Activated CD8-positive, alpha-beta memory T cell treated with anti-CD3 and anti-CD28 coated beads, Interleukin-2, amount 50 U/mL, for 1 hour (primary cell): ENCODE results near the gene PLD5.
"Not testable (repeated sequence)": the region's sequence is repeated elsewhere in the genome, so short reads cannot be mapped to it uniquely, and the experiment has no call there.

ENCODE experiments used
- DNase-seq: peaks from one replicate; pipeline ENCODE4 v3.0.0-alpha.2; 2020; ENCODE audit errors: extremely low read depth

The PLD5 gene

DNA sequence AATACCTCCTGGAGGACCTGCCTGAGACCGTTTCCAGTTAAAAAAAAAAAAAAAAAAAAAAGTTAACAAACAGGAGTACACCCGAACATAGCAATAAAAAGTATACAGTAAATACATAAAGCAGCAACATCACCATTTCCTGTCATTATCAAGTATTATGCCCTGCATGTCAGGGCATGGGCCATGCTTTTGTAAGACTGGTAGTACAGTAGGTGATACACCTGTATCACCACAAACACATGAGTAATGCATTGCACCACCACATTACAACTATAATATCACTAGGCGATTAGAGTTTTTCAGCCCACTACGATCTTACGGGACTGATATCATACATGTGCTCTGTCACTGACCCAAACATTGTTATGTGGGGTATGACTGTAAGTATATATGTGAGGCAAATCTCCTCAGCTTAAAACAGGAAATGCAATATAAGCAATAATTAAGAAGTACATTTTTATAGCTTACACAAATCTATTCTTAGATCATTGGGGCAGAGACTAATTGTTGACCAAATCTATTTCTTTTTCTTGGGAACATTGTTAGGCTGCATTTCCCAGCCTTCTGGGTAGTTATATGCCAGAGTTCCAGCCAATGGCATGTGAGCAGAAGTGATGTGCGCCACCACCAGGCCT lies 98.1 kb downstream of the PLD5 start:
- no peak for DNase-seq

DNA sequence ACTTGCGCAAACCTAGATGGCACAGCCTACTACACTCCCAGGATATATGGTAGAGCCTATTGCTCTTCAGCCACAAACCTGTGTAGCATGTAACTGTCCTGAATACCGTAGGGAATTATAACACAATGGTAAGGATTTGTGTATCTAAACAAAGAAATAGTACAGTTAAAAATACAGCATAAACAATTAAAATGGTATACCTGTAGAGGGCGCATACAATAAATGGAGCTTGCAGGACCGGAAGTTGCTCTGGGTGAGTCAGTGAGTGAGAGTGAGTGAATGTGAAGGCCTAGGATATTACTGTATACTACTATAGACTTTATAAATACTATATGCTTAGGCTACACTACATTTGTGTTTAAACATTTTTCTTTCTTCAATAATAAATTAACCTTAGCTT lies 99.3 kb downstream of the PLD5 start:
- DNase-seq: no peak

DNA sequence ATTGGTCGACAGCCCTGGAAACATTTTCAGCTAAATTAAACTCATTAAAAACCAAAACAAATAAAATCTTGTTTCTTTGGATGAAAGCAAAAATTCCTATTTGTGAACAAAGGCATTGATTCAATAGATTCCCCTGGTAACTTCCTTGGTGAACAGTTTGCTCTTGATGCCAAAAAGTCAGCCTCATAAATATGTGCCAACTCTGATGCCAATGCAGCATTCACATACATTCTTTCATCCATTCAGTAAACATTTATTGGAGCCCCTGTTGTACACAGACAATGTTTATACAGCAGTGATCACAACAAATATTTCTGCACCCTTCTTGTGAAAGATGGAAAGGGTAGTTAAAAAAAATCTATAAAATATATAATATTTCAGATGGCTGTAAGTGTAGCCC lies 107.8 kb downstream of the PLD5 start:
- no peak for DNase-seq

DNA sequence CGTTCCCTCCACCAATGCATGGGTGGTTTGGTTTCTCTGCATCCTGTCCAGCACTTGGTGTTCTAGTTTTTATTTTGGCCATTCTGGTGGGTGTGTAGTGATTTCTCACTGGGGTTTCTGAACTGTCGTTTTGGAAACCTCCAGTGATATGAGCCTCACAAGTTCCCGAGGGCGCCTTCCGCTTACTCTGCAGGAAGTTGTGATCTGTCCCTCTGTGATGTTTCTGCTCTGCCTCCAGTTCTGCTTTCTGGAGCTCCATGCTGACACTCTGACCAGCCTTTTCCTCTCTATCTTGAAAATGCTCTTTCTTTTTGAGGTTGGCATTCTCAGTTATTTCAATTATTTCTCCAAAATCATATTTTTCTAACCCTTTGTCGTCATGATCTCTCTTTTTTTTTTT lies 111.6 kb downstream of the PLD5 start:
- DNase-seq: no peak

DNA sequence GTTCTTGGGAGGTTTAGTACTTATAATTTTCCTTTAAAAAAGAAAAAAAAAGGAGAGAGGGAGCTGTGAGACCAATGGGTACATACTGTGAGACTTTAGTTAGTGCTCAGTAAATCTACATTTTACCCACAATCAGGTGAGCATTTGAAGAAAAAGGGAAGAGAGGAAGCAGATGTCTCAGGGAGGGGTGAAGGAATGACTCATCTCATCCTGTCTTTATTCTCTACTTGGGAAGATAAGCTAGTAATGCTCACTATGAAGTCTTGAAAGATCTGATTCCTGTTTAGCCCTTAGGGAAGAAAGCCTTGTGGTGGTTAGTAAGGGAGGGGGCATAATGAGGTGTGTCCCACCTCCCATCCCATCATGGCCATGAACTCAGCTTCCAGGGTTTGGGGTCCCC lies 112.6 kb downstream of the PLD5 start:
- DNase-seq: no peak

DNA sequence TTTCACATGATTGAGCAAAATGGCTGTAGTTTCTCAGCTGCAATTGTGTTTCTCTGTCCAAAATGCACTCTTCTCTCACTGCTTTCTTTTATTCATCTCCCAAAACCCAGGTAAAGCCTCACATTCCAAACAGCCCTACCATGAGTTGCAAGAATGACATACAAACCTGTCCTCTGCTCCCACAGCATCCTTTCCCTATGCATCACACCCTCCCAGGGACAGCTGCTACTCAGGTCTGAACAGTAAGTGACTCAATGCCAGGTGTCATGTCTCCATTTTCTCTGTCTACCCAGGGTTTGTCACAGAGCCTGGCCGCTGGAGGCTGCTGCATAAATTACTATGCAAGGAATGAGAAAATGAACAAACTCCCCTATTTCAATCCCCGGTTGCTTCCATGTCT lies 118.5 kb downstream of the PLD5 start:
- no peak for DNase-seq

DNA sequence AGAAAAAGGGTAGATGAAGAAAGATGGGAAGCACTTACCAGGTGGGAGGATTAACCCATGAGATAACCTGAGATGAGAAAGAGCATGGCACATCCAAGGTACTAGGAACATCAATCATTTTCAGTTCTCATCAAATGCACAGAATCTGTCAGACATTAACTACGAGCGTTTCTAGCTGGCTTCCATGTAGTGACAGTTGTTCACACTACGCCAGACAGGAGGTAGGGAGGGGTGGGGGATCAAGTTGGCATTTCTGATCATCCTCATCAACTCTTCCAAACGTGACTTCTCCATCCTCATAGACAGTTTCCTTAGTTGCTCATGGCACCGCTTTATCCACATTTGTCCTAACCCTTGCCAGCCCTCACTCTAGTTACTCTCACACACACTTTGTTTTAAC lies 120.2 kb downstream of the PLD5 start:
- no peak for DNase-seq

DNA sequence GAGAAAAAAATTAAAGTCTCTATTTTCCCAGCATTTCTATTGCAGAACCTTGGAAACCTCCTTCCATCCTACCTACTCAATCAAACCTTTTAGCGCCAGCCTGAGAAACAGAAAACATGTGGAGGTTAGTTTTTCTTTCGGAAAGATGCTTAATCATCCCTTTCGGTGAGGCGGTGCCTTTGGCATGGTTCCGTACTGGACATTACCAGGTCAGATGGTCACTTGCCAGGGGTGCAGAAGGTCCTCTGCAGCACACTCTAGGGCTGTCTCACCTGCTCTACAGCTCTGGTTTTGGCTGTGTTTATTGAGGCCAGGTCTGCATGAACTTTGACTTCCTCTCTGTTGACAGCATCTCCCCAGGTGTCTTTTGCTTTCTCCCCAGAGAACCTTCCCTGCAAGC lies 121.5 kb downstream of the PLD5 start:
- no peak for DNase-seq

DNA sequence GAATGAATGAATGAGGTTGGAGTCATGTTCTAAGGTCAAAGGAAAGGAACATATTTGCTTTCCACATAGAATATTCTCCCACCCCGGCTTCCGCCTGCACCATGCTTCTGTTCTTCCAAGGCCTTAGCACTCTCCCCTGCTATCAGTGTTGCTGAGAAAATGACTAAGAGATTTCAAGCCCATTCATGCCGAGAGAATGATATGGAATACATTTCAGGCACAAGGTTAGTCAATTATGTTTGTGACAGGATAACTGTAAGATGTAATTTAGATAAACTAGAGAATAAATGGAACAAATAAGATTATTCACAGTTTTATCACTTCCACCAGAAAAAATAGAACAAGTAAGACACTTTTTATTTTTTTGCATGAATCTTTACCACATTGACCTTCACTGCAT lies 122.6 kb downstream of the PLD5 start:
- DNase-seq: no peak

DNA sequence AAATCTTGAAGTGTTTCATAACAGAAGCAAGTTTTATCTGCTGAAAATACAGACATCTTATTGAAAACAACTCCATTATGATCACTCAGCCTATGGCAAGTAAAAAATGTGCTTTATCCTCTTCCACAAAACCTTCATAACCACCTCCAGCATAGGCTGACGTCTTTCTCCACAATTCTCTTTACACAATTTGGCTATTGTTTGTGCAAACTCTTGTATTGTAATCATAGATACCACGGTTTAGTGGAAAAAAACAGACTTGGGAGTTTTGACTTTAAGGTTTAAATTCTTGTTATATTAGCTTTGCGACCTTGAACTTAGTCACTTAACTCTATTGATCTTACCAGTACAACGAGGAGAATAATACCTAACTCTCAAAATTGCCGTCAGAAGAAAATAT lies 126.1 kb downstream of the PLD5 start:
- DNase-seq: no peak

DNA sequence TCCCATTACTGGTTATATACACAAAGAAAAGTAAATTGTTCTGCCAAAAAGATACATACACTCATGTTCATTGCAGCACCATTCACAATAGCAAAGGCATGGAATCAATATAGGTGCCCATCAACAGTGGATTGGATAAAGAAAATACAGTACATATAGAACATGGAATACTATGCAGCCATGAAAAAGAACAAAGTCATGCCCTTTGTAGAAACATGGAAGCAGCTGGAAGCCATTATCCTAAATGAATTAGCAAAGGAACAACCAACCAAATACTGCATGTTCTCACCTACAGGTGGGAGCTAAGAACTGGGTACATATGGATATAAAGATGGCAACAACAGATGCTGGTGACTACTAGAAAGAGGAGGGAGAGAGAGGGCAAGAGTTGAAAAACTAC lies 132.6 kb downstream of the PLD5 start:
- no peak for DNase-seq

DNA sequence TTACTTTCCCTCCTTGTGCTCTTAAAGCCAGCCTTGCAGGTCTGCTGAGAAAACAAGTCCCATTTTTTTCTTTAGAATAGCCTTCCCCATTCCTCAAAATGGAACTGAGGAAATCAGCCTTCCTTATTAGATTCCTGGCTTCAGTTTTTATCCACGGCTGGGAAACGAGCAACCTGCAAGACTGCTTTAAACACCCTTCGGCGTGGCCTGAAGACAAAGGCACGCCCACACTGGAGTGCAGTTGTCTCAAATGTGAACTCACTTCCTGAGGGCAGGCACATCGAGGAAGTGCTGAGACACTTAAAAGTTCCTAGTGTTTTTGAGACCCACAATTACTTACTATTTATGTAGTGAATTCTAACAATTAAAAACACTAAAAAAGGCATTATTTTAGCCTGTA lies 148.4 kb downstream of the PLD5 start:
- not testable (repeated sequence) for DNase-seq

DNA sequence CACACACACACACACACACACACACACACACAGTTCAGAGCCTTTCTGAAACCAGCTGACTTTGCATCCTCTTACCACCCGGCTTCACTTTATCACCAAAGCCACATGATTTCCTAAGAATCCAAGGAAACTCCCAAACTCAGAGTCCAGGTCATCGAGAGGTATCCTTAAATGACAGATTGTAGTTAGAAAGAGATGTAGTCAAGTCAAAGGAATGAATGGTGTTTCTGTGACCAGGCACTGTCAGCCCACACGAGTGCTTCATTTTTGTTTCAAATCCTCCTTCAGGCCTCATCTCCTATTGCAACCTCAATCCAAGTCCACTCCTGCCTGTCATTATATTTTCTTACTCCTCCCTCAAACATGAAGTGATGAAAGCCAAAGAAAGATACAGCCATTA lies 174.1 kb downstream of the PLD5 start:
- DNase-seq: not testable (repeated sequence)

DNA sequence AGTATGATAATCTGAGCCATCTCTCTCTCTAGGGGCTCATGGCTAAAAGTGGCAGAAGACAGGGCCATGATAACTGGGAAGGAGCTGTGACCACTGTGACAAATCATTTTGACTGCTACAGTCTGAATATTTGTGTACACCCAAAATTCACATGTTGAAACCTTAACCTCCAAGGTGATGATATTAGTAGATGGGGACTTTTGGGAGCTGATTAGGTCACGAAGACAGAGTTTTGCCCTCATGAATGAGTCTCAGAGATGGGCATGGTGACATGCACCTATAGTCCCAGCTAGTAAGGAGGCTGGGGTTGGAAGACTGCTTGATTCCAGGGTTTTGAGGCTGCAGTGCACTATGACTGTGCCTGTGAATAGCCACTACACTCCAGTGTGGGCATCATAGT lies 174.9 kb downstream of the PLD5 start:
- no peak for DNase-seq

DNA sequence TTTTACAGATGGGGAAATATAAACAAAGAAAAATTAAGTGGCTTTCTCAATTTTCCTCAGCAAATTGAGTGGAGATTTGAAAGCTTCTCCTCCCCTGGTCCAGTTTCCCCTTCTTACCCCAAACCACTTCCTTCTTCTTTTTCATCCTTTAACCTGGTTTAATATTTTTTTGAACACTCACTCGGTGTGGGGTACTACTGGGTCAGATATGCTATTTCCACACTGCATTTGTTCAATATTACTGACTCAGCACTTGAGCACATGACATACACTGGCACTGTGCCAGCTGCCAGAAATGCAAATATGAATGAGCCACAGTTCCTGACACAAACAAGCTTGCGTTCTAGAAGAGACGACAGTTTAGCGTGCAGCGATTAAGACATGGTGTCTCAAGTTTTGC lies 193.6 kb downstream of the PLD5 start:
- not testable (repeated sequence) for DNase-seq

DNA sequence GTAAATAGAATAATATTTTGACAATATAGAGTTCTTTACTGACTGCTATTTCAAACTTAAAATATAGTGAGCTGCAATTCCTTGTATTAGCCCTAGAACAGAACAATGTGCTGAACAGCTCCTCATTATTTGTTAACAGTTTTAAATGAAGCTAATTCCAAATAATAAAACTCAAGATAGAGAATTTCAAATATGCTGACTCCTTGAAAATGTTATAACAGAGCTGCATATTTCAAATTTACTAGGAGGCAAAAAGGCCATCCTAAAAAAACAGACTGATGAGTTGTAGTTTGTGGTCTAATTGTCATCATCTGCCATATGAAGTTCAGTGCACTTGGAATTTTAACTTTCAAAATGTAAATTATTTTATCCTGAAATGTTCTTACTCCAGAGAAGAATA lies 197.1 kb downstream of the PLD5 start:
- not testable (repeated sequence) for DNase-seq

DNA sequence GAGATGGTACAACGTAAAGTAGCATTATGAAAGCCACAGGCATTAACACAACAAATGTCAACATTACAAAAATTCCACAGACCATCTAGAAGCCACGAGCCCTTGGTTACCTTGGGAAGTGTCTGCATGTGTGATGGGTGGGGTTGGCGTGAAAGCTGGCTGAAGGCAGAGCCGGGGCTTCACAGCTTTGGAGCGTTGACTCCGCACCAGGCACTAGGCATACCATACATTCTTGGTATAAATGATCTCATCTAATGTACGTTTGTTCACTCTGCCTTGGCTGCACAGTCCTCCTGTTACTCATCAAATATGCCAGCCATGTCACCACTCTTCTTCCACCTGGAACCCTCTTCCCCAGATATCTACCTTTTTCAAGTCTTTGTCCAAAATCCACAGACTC lies 202.5 kb downstream of the PLD5 start:
- DNase-seq: not testable (repeated sequence)

DNA sequence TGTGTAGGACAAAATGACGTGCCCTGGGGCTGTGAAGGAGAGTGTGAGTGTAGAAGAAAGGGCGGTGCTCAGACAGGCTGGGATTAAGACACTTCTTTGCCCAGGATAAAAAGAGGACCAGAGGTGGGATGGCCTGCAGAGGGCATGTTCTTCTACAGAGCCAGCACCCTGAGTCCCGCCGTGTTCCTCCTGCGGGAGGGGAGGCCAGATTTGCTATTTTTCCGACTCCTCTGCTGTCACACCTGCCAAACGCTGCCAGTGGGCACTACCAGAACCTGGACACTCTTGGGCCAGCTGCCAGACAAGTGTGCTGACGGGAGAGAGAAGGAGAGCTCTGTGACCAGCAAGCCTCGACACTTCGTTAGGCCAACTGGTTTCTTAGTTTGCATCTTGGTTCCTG lies 206.4 kb downstream of the PLD5 start:
- no peak for DNase-seq

DNA sequence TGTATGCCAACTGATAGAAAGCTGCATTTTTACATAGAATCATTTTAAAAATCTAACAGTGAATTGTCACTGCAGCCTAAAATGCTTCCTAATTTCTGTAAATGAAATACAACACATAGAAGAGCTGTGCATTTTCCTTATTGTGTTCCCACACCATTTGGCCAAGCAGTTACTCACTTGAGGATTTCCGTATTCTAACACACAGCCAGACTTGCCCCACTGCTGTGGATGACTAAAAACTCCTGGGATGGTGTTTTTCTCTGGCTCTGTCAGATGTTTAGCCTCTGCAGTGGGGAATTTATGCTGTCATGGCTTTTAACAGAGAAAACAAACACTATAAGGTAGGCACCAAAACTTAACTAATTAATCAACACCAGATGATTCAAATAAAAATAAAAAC lies 209.6 kb downstream of the PLD5 start:
- not testable (repeated sequence) for DNase-seq

DNA sequence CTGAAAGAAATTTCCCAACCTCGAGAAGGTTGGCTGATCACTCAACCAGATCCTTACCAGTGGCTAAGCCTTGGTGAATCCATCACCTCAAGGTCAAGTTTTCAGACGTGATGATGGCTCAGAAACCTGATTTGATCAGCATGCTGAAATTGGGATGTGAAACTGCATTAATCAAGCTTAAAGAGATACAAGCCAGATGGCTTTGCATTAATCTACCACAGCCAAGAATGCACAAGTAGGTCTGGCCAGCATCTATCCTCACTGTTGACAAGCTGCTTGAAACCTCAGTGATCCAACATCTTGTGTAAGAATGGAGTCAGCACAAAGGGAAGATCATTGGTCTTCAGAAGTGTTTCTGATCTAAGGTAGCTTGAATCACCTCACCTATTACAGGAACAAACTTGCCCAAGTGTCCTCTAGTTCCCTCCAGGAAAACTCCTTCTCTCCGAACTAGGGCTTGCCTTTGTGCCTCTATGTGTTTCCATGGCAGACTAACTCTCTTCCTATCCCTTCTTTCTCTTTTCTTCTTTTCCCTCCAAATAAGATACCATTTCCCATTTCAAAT lies 210.3 kb downstream of the PLD5 start:
- DNase-seq: not testable (repeated sequence)

DNA sequence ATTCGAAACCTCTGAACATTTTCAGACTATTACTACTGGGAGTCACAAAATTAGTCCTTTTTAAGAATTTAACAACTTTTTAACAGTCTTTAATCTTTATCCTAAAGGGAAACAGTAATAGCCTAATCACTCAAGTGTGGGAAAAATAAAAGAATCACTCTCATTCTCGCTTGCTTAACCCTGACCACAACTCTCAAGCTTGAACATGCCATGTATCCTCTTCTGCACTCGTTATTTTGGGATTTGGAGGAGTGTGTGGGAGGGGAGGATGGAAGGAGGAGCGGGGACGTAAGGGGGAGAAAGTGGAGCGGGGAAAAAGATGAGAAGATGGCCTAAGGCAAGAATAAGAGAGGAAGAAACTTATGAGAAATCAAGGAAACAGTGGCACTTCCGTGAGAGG lies 215.8 kb downstream of the PLD5 start:
- DNase-seq: not testable (repeated sequence)

DNA sequence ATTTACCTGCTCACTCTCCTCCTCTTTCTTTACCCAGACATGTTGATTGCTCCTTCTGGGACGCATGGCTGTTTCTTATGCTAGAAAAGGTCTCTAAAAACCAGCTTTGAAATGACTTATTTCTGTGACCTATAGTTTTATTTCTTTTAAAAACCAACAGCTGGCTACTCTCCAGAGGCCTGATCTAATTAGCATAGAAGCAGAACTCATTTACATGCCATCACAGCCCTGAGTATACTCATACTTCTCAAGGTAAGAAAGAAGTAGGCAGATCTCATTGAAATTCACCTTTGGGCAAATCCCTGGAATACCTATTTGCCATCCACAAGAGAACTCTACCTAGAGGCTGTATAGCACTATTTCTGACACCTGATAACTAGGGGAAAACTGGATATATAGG lies 230.7 kb downstream of the PLD5 start:
- DNase-seq: not testable (repeated sequence)

DNA sequence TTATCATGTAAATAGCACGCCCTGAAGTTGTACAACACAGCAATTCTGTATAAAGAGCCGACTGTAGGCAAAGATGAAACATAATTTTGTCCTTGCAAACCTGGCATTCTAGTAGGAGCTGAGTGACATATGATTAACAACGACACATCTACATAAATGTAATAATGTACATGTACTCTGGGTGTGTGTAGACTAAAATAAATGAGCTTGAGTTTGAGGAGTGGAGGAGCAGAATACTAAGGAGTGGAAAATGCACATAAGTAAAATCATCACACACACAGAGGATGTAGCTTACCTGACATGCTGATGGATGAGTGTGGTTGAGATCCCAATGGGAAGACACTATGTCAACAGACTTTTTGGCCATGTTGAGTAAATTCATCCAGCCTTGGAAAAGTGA lies 236.4 kb downstream of the PLD5 start:
- not testable (repeated sequence) for DNase-seq
